HG03342 (cell line): ENCODE data around the gene ESRRG.

ENCODE experiments used
- ATAC-seq: cut with Tn5 transposase; IDR thresholded peaks from one replicate; pipeline ENCODE4 v1.9.1; 2021; ENCODE audit warnings: mild to moderate bottlenecking, moderate library complexity; ENCODE audit not compliant: unreplicated experiment

Gene ESRRG

GRCh38 chr1:216459651-216460207, 263.5 kb downstream of the ESRRG start:
- no peak for ATAC-seq

GRCh38 chr1:216458812-216459211, 264.4 kb downstream of the ESRRG start:
- no peak for ATAC-seq

GRCh38 chr1:216457356-216457755, 265.9 kb downstream of the ESRRG start:
- no peak for ATAC-seq

- no peak for ATAC-seq
These were observed 266.5 kb downstream of the ESRRG start for GRCh38 chr1:216456682-216457081.

GRCh38 chr1:216453777-216454176, 269.5 kb downstream of the ESRRG start:
- no peak for ATAC-seq
